Nephron progenitor cell (in vitro differentiated cells): ENCODE data around the gene ZDHHC14.

Source experiments
- DNase-seq: peaks from one replicate; pipeline ENCODE4 v3.0.0; 2021
- H3K27ac Mint-ChIP-seq: 2 replicates; pipeline ENCODE4 v1.8.0; 2021; ENCODE audit warnings: mild to moderate bottlenecking, moderate library complexity, mixed read lengths
- H3K27me3 Mint-ChIP-seq: 2 replicates; pipeline ENCODE4 v1.8.0; 2021; ENCODE audit warnings: mild to moderate bottlenecking, low read depth, mixed read lengths; ENCODE audit not compliant: poor library complexity
- H3K36me3 Mint-ChIP-seq: 2 replicates; pipeline ENCODE4 v1.8.0; 2021; ENCODE audit warnings: low read depth, mixed read lengths
- H3K4me1 Mint-ChIP-seq: 2 replicates; pipeline ENCODE4 v1.8.0; 2021; ENCODE audit warnings: mixed read lengths
- H3K4me3 Mint-ChIP-seq: 2 replicates; pipeline ENCODE4 v1.8.0; 2021; ENCODE audit warnings: mild to moderate bottlenecking, moderate library complexity, mixed read lengths
- H3K9me3 Mint-ChIP-seq: 2 replicates; pipeline ENCODE4 v1.8.0; 2021; ENCODE audit warnings: mild to moderate bottlenecking, moderate library complexity, mixed read lengths
- TF ChIP-seq, protein P1 (sequence below): fragments of 200-600 bp; sonication (generic); IDR thresholded peaks from 2 replicates; pipeline ENCODE4 v1.5.0; 2021; ENCODE audit warnings: antibody characterized with exemption

The ZDHHC14 gene

DNA sequence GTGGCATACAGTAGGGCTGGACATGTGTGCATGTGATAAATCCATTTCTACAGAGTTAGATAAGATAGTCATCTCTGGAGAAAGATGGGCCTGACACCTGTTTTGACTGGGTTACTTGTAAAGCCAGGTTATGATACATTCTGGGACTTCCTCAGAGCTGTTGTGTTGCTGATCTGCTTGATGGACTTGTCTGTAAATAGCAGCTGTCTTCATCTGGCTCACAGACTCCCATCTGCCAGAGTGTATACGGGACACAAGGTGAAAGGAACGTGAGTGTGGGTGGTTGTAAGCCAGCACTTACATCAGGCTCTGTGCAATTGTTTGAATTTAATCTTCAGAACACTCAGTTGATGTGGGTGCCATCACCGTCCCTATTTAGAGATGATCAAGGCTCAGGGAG is 49.8 kb downstream of the ZDHHC14 start:
- no peaks in the 10 kb centered on the region for H3K9me3 Mint-ChIP-seq
- no peak overlapping the region for H3K27ac Mint-ChIP-seq
- H3K27me3 Mint-ChIP-seq = peaks cover 11% of the 10 kb centered on the region
- no peak overlapping the region for H3K4me3 Mint-ChIP-seq
- H3K4me1 Mint-ChIP-seq = peaks cover 49% of the 10 kb centered on the region
- H3K36me3 Mint-ChIP-seq = no peaks in the 10 kb centered on the region
- no peak for DNase-seq
- TF ChIP-seq, protein P1, sequence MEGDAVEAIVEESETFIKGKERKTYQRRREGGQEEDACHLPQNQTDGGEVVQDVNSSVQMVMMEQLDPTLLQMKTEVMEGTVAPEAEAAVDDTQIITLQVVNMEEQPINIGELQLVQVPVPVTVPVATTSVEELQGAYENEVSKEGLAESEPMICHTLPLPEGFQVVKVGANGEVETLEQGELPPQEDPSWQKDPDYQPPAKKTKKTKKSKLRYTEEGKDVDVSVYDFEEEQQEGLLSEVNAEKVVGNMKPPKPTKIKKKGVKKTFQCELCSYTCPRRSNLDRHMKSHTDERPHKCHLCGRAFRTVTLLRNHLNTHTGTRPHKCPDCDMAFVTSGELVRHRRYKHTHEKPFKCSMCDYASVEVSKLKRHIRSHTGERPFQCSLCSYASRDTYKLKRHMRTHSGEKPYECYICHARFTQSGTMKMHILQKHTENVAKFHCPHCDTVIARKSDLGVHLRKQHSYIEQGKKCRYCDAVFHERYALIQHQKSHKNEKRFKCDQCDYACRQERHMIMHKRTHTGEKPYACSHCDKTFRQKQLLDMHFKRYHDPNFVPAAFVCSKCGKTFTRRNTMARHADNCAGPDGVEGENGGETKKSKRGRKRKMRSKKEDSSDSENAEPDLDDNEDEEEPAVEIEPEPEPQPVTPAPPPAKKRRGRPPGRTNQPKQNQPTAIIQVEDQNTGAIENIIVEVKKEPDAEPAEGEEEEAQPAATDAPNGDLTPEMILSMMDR = no peak

DNA sequence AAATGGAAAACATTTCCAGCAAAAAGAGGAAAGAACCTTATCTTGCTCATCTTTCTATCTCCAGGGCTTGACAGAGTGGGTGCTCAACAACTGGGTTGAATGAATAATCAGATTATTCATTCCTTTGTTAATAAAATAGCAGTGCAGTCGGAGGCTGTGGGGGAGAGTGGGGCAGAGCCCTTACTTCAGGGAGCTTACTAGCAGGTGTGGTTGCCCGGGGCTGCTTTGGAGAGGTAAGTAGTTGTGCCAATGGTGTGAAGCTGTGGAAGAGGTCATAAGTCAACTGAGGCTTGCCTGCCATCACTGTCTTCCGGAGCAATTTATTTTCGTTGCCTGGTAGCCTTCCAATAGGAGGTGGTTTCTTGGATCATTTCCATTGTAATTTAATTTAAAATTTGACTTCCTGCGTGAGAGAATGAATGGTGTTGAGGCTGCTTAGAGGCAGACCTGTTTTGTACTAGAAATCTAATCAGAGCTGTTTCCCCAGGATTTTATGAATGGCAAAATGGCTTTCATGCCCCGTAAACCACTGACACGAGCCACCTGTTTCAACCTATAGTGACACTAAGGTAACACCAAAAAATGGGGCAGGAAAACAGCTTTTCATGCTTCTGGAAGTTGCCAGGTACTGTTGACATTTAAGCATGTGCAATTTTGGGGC is 51.4 kb downstream of the ZDHHC14 start:
- no peaks in the 10 kb centered on the region for H3K36me3 Mint-ChIP-seq
- no peaks in the 10 kb centered on the region for H3K9me3 Mint-ChIP-seq
- peaks cover 45% of the 10 kb centered on the region for H3K4me1 Mint-ChIP-seq
- H3K27me3 Mint-ChIP-seq = peaks cover 3% of the 10 kb centered on the region
- DNase-seq = no peak
- H3K4me3 Mint-ChIP-seq = no peak overlapping the region
- no peak overlapping the region for H3K27ac Mint-ChIP-seq
- TF ChIP-seq, protein P1 = no peak

DNA sequence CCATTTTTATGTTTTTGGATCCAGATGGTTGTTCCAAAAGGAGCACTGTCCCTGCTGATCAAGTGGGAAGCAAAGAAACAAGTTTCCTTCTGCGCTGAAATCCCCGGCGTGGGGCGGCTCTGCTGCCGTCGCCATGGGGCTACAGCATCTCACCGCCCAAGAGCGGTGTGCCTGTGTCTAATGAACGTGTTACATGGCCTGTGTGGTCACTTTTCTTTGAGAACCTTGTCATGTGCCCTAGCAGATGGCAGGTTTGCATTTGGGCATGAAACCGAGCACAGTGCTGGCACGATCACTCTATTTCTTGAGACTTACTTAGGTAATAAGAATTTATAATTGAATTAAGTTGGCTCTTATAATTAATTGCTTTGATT is 51.9 kb downstream of the ZDHHC14 start:
- peaks cover 3% of the 10 kb centered on the region for H3K27me3 Mint-ChIP-seq
- no peaks in the 10 kb centered on the region for H3K36me3 Mint-ChIP-seq
- TF ChIP-seq, protein P1 = no peak
- no peak overlapping the region for H3K4me3 Mint-ChIP-seq
- no peaks in the 10 kb centered on the region for H3K9me3 Mint-ChIP-seq
- H3K4me1 Mint-ChIP-seq = peaks cover 40% of the 10 kb centered on the region
- no peak for DNase-seq
- H3K27ac Mint-ChIP-seq = no peak overlapping the region

DNA sequence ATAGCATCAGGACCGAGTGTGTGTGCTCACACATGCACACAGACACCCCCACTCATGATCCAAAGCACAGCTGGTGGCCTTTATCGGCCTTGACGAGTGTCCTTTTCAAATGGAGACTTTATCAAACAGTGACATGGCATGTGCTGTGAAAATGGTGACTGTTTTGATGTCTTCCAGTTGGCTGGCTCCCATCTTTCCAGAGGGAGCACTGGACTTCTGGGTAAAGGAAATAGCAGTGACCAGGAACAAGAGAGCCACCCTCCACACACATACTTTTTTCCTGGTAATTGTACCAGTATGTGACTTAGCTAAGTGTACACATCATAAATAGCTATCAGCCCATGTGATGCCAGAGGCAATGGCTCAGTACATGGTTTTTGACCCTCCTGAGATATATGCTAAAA is 52.7 kb downstream of the ZDHHC14 start:
- peaks cover 32% of the 10 kb centered on the region for H3K4me1 Mint-ChIP-seq
- no peaks in the 10 kb centered on the region for H3K9me3 Mint-ChIP-seq
- H3K27ac Mint-ChIP-seq = no peak overlapping the region
- H3K27me3 Mint-ChIP-seq = peaks cover 3% of the 10 kb centered on the region
- TF ChIP-seq, protein P1 = no peak
- no peak for DNase-seq
- no peaks in the 10 kb centered on the region for H3K36me3 Mint-ChIP-seq
- no peak overlapping the region for H3K4me3 Mint-ChIP-seq

DNA sequence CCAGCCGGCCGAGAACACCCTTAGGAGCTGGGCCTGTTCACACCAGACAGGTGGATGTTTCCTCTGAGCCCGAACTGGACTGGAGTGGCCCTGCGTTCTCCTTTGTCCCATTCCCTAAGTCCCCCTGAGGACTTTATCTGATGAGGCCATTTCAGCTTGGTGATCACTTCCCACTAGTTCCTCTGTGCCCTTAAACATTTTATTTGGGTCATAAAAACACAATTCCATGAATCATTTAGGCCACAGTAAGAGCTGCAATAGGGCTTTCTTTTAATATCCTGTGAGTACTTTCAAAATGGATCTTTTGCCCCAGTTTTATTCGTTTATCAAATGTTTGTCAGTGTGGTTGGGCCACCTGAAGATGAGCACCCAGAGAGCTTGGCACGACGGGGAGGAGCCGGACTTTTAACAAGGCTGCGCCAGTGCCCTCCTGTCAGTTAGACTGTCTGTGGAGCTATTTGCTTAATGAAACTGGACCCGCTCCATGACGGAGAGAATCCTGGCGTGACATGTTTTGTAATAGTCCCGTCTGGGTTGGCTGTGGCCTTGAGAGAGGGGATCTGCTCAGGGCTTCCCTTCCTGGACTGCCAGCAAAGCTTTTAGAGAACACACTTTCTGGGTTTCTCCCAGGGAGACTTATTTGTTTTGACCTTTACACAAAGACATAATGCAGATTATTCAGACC is 53.5 kb downstream of the ZDHHC14 start:
- H3K27me3 Mint-ChIP-seq = no peaks in the 10 kb centered on the region
- TF ChIP-seq, protein P1 = no peak
- no peak overlapping the region for H3K27ac Mint-ChIP-seq
- H3K4me3 Mint-ChIP-seq = no peak overlapping the region
- H3K36me3 Mint-ChIP-seq = no peaks in the 10 kb centered on the region
- no peaks in the 10 kb centered on the region for H3K9me3 Mint-ChIP-seq
- no peak for DNase-seq
- H3K4me1 Mint-ChIP-seq = peaks cover 26% of the 10 kb centered on the region
